Caco-2 (cell line): ENCODE data around the gene TIMM44. TPM values are rescaled to one million over a fixed set of nuclear protein-coding genes. Genes with fewer than 3 reads are reported as not detected.

Source experiments
- BruUV-seq: library from RNA; stranded (reverse); fragments of 400-500 nt; replicated peaks from 2 replicates; lab custom pipeline; 2021; lab: Mats Ljungman, UMichigan
- CTCF ChIA-PET: fragments of 300-600 bp; sonication (Branson Sonifier 250); formaldehyde crosslinking; loops from one replicate; lab custom pipeline; 2022; ENCODE audit warnings: antibody characterized with exemption; lab: Charles Lee
- POLR2A ChIA-PET: fragments of 300-600 bp; sonication (Branson Sonifier 250); formaldehyde crosslinking; loops from one replicate; lab custom pipeline; 2022; ENCODE audit warnings: antibody characterized with exemption; lab: Charles Lee
- DNase-seq, 2 experiments: peaks; one replicate each; pipeline versions ENCODE4 v3.0.0 to v3.0.0-alpha.2; 2020 to 2022
- H3K27me3 ChIP-seq: replicated peaks from 2 replicates; pipeline ENCODE4 v1.6.0; 2011; ENCODE audit warnings: low read length; ENCODE audit not compliant: control insufficient read depth, insufficient read depth
- H3K36me3 ChIP-seq: 2 replicates; pipeline ENCODE4 v1.5.1; 2011; ENCODE audit warnings: low read length; ENCODE audit not compliant: control insufficient read depth, insufficient read depth
- H3K4me1 ChIP-seq: fragments of 250-450 bp; sonication (Bioruptor Pico); 2 replicates; pipeline ENCODE4 v1.5.1; 2020; ENCODE audit warnings: mild to moderate bottlenecking
- H3K4me3 ChIP-seq: 2 replicates; pipeline ENCODE4 v1.5.1; 2011; ENCODE audit warnings: low read depth, mild to moderate bottlenecking, control low read depth, low read length
- H3K9me3 ChIP-seq: fragments of 250-450 bp; sonication (Bioruptor Pico); 2 replicates; pipeline ENCODE4 v1.5.1; 2020; ENCODE audit warnings: mild to moderate bottlenecking, moderate library complexity
- H3K27ac Mint-ChIP-seq: one replicate; pipeline ENCODE4 v1.8.0; 2022; ENCODE audit warnings: mixed read lengths; ENCODE audit not compliant: unreplicated experiment
- H3K27me3 Mint-ChIP-seq: one replicate; pipeline ENCODE4 v1.8.0; 2022; ENCODE audit warnings: mixed read lengths; ENCODE audit not compliant: insufficient read depth, unreplicated experiment
- H3K36me3 Mint-ChIP-seq: one replicate; pipeline ENCODE4 v1.8.0; 2022; ENCODE audit warnings: mild to moderate bottlenecking, mixed read lengths; ENCODE audit not compliant: insufficient read depth, unreplicated experiment
- H3K4me1 Mint-ChIP-seq: one replicate; pipeline ENCODE4 v1.8.0; 2022; ENCODE audit warnings: low read depth, mixed read lengths; ENCODE audit not compliant: unreplicated experiment
- H3K4me3 Mint-ChIP-seq: one replicate; pipeline ENCODE4 v1.8.0; 2022; ENCODE audit warnings: mild to moderate bottlenecking, moderate library complexity, mixed read lengths; ENCODE audit not compliant: unreplicated experiment
- H3K9me3 Mint-ChIP-seq: one replicate; pipeline ENCODE4 v1.8.0; 2022; ENCODE audit warnings: mixed read lengths; ENCODE audit not compliant: unreplicated experiment
- intact Hi-C: fragments of 100-400 bp; cut with micrococcal nuclease; formaldehyde crosslinking; loops from one replicate; pipeline ENCODE4 v1.10.0; 2022; ENCODE audit not compliant: unreplicated experiment
- total RNA-seq: library from RNA; stranded (reverse); gene quantifications from 2 replicates; pipeline ENCODE4 v1.2.3, GENCODE V29; 2022
- TF ChIP-seq, protein P1 (sequence below), 2 experiments: fragments of 200-600 bp in 1 of 2; IDR thresholded peaks; 1 replicate in 1 of 2; 2 replicates in 1 of 2; pipeline versions ENCODE4 v1.5.1 to v1.8.0; 2011 to 2022; ENCODE audit warnings: antibody characterized with exemption in 1 of 2, control low read depth in 1 of 2, inconsistent platforms in 1 of 2, low read depth in 1 of 2, low read length in 1 of 2, mild to moderate bottlenecking in 1 of 2, moderate library complexity in 1 of 2; ENCODE audit not compliant: insufficient read depth in 1 of 2, severe bottlenecking in 1 of 2, unreplicated experiment in 1 of 2

The TIMM44 gene
- total RNA-seq, 1 experiment from 2014 or later = 129 TPM

DNA sequence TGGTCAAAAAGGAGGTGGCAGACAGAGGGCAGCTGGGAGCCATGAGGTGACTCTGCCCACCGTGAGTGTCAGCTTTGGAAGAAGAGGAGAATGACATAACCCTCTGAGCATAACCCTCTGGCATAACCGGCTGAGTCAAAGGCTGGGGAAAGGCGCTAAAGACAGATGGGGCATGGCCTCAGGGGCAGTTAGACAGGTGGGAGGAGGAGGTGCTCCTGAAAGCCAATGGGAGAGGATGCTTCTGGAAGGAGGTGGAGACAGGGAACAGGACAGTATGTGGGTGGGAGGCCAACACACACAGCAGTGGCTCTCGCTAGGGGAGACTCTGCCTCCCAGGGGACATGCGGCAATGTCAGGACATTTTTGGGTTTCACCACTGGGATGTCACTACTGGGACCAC is 44.8 kb upstream of the TIMM44 start:
- CTCF ChIA-PET = no interaction called here
- no peaks in the 10 kb centered on the region; the same call in 1 of the 2 replicates for H3K36me3 ChIP-seq
- no peak overlapping the region for H3K4me3 ChIP-seq
- intact Hi-C loops = no loop called here
- no peaks in the 10 kb centered on the region for H3K27me3 Mint-ChIP-seq
- no TSS peak for BruUV-seq
- H3K4me3 Mint-ChIP-seq = peak overlapping the region; percentile 37
- no peak for DNase-seq
- no peaks in the 10 kb centered on the region for H3K9me3 Mint-ChIP-seq
- peaks cover 93% of the 10 kb centered on the region for H3K36me3 Mint-ChIP-seq
- peaks cover 27% of the 10 kb centered on the region for H3K4me1 Mint-ChIP-seq
- peak overlapping the region; percentile 49 for H3K27ac Mint-ChIP-seq
- H3K4me1 ChIP-seq = no peaks in the 10 kb centered on the region; the same call in 1 of the 2 replicates
- H3K27me3 ChIP-seq = no peaks in the 10 kb centered on the region
- TF ChIP-seq, protein P1, sequence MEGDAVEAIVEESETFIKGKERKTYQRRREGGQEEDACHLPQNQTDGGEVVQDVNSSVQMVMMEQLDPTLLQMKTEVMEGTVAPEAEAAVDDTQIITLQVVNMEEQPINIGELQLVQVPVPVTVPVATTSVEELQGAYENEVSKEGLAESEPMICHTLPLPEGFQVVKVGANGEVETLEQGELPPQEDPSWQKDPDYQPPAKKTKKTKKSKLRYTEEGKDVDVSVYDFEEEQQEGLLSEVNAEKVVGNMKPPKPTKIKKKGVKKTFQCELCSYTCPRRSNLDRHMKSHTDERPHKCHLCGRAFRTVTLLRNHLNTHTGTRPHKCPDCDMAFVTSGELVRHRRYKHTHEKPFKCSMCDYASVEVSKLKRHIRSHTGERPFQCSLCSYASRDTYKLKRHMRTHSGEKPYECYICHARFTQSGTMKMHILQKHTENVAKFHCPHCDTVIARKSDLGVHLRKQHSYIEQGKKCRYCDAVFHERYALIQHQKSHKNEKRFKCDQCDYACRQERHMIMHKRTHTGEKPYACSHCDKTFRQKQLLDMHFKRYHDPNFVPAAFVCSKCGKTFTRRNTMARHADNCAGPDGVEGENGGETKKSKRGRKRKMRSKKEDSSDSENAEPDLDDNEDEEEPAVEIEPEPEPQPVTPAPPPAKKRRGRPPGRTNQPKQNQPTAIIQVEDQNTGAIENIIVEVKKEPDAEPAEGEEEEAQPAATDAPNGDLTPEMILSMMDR (IDR thresholded peaks at IDR 0.05; ENCODE audit: insufficient read depth in 1 of 2, low read depth in 1 of 2, low read length in 1 of 2, severe bottlenecking in 1 of 2, unreplicated experiment in 1 of 2) = no peak
- H3K9me3 ChIP-seq = no peaks in the 10 kb centered on the region
- POLR2A ChIA-PET = no interaction called here

DNA sequence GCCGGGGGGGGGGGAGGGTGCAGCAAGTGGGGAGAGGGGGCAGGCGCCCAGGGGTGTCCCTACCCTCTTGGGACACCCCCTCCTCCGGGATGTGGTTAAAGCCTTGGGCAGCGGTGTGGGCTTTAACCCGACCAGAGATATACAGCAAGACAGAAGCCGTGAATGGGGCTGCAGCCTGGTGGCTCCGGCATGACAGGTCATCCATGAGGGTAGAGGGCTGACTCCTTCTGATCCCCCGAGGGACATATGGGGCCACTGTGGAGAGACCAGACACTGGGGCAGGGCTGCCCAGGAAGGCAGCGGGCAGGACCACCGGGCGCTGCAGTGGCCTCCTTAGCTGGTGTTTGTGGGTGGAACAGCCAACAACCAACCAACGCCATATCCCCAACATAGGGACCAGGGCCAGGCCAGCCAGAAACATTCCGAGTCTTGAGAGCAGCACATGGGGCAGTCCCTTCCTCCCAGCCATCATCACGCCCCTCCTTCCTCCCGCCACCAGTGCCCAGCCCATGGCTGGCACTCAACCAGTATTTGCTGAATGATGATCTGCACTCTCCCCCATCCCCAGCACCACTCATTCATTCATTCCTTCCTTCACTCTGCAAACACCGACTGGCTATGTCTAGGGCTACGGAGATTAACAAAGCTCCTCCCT is 43.8 kb upstream of the TIMM44 start:
- Mint-ChIP-seq H3K4me1 (peaks cover 27% of the 10 kb centered on the region), H3K27ac (no peak overlapping the region), H3K36me3 (peaks cover 96% of the 10 kb centered on the region), H3K4me3 (no peak overlapping the region), H3K9me3 (no peaks in the 10 kb centered on the region), H3K27me3 (no peaks in the 10 kb centered on the region)
- ChIA-PET POLR2A (no interaction called here), CTCF (no interaction called here)
- Histone ChIP-seq H3K9me3 (no peaks in the 10 kb centered on the region), H3K27me3 (no peaks in the 10 kb centered on the region), H3K36me3 (no peaks in the 10 kb centered on the region; the same call in 1 of the 2 replicates), H3K4me1 (no peaks in the 10 kb centered on the region; the same call in 1 of the 2 replicates), H3K4me3 (no peak overlapping the region)
- intact Hi-C loops = no loop called here
- TF ChIP-seq, protein P1 (IDR thresholded peaks at IDR 0.05; ENCODE audit: insufficient read depth in 1 of 2, low read depth in 1 of 2, low read length in 1 of 2, severe bottlenecking in 1 of 2, unreplicated experiment in 1 of 2) = no peak
- no peak for DNase-seq
- BruUV-seq = no TSS peak

DNA sequence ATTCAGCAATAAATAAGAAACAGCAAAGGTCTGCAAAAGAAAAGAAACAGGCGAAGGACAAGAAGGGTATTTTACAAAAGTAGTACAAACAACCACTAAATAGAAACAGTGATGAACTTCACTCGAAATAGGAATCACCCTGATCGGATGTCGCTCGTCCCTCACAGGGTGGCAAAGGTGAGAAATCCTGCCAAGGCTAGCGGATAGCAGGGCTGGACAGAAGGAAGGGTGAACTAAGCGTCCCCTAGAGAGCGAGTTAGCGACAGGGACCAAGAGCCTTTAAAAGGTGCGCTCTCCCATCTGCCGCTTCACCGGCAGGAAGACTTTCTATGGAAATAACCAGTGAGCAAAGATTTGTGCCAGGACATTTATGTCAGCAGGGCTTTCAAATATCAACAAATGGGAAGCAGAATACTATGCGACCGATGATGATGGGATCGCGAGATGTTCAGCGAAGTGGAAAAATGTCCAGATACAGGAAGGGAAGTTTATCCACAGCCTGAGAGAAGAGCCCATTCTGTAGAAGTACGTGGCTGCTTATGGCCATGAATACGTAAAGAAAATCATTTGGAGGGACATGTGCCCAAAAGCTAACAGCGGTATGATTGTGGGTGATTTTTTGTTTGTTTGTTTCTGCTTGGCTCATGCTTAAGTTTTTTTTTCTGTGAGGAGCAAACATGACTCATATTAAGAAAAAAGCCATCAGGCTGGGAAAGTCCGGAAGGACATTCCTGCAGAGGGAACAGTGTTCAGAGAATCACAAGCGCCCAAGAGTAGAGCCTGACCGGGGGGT is 43.1 kb upstream of the TIMM44 start:
- ChIA-PET POLR2A (no interaction called here), CTCF (no interaction called here)
- H3K9me3 Mint-ChIP-seq = no peaks in the 10 kb centered on the region
- H3K36me3 Mint-ChIP-seq = peaks cover 94% of the 10 kb centered on the region
- Histone ChIP-seq H3K4me1 (no peaks in the 10 kb centered on the region; the same call in 1 of the 2 replicates), H3K4me3 (no peak overlapping the region), H3K9me3 (no peaks in the 10 kb centered on the region), H3K36me3 (no peaks in the 10 kb centered on the region; the same call in 1 of the 2 replicates), H3K27me3 (no peaks in the 10 kb centered on the region)
- TF ChIP-seq, protein P1 (IDR thresholded peaks at IDR 0.05; ENCODE audit: insufficient read depth in 1 of 2, low read depth in 1 of 2, low read length in 1 of 2, severe bottlenecking in 1 of 2, unreplicated experiment in 1 of 2) = no peak
- H3K27ac Mint-ChIP-seq = peak overlapping the region; percentile 18
- no TSS peak for BruUV-seq
- H3K27me3 Mint-ChIP-seq = no peaks in the 10 kb centered on the region
- intact Hi-C loops = no loop called here
- peaks cover 24% of the 10 kb centered on the region for H3K4me1 Mint-ChIP-seq
- no peak for DNase-seq
- H3K4me3 Mint-ChIP-seq = no peak overlapping the region
